Muscle of leg (tissue), 11 donors: ENCODE measurements around the gene TTYH3. TPM values are rescaled to one million over a fixed set of nuclear protein-coding genes. Genes with fewer than 3 reads are reported as not detected.
"Not testable (repeated sequence)": the region's sequence is repeated elsewhere in the genome, so short reads cannot be mapped to it uniquely, and the experiment has no call there.

Experiments
- DNase-seq: peaks from one replicate; pipeline ENCODE4 v3.0.0; 2013
- H3K27ac ChIP-seq: one replicate; pipeline ENCODE4 v1.5.1; 2013; ENCODE audit warnings: mild to moderate bottlenecking, low read length, control low read depth
- H3K27me3 ChIP-seq: one replicate; pipeline ENCODE4 v1.6.1; 2013; ENCODE audit warnings: low read length; ENCODE audit not compliant: control insufficient read depth, insufficient read depth
- H3K36me3 ChIP-seq: one replicate; pipeline ENCODE4 v1.6.1; 2013; ENCODE audit warnings: low read length; ENCODE audit not compliant: control insufficient read depth, insufficient read depth
- H3K4me1 ChIP-seq: one replicate; pipeline ENCODE4 v1.6.1; 2013; ENCODE audit warnings: low read length; ENCODE audit not compliant: control insufficient read depth, insufficient read depth
- H3K4me3 ChIP-seq: one replicate; pipeline ENCODE4 v1.5.1; 2013; ENCODE audit warnings: low read length, control low read depth
- H3K9me3 ChIP-seq: replicated peaks from 2 replicates; pipeline ENCODE4 v1.6.1; 2013; ENCODE audit warnings: low read depth, low read length; ENCODE audit not compliant: control insufficient read depth
- WGBS: methylation state at CpG from one replicate; pipeline ENCODE4 v1.1.5; 2013; ENCODE audit warnings: missing lambda C conversion rate; ENCODE audit not compliant: insufficient coverage; 5-methylcytosine and 5-hydroxymethylcytosine counted together
- polyA plus RNA-seq, 8 donors: library from polyadenylated mRNA; unstranded; fragments of 120-200 nt; gene quantifications; one replicate each; pipeline versions ENCODE4 v1.2.1 to v1.2.3, GENCODE V29; 2013; ENCODE audit warnings: inconsistent platforms in 1 of 8, low replicate concordance in 1 of 8; ENCODE audit not compliant: insufficient read length in 8 of 8, insufficient read depth in 1 of 8
- total RNA-seq: library from RNA; stranded (reverse); fragments of 120-200 nt; gene quantifications from one replicate; pipeline ENCODE4 v1.2.4, GENCODE V29; 2013

The TTYH3 gene
- total and polyA plus RNA-seq, 9 donors: 21.1 to 136 (median 101) TPM

GRCh38 chr7:2665359-2665791 lies 33.6 kb downstream of the TTYH3 start:
- Histone ChIP-seq H3K27me3 (peaks cover 23% of the 10 kb centered on the region), H3K4me1 (peaks cover 40% of the 10 kb centered on the region), H3K4me3 (no peak overlapping the region), H3K9me3 (no peaks in the 10 kb centered on the region), H3K36me3 (peaks cover 16% of the 10 kb centered on the region), H3K27ac (no peak overlapping the region)
- WGBS: 38% methylated on average over 33 of the region's 33 CpGs
- no peak for DNase-seq

DNA sequence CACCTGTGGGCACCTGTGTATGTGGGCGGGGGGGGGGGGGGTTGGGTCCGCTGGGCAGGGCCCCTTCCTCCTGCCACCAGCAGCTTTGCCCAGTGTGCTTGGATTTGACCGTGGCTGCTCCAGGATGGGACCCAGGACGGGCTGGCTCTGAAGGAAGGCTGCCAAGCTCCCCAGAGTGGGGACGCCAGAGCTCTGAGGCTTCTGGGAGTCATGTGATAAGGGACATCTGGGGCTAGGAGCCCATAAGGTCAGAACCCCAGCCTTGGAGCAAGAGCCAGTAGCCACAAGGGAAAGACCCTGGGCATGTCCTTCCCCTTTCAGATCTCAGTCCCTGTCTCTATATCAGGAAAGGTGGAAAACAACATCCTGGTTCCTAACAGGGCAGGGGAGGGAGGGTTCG lies 34.4 kb downstream of the TTYH3 start:
- Histone ChIP-seq H3K9me3 (no peaks in the 10 kb centered on the region), H3K4me3 (no peak overlapping the region), H3K27ac (no peak overlapping the region), H3K36me3 (peaks cover 9% of the 10 kb centered on the region), H3K27me3 (peaks cover 26% of the 10 kb centered on the region), H3K4me1 (peaks cover 42% of the 10 kb centered on the region)
- no peak for DNase-seq
- WGBS: 69% methylated on average over 3 of the region's 6 CpGs

GRCh38 chr7:2666588-2667250 lies 34.9 kb downstream of the TTYH3 start:
- H3K27ac ChIP-seq: no peak overlapping the region
- WGBS: 59% methylated on average over 14 of the region's 18 CpGs
- H3K4me3 ChIP-seq: no peak overlapping the region
- H3K27me3 ChIP-seq: peaks cover 28% of the 10 kb centered on the region
- DNase-seq: no peak
- peaks cover 37% of the 10 kb centered on the region for H3K4me1 ChIP-seq
- peaks cover 5% of the 10 kb centered on the region for H3K36me3 ChIP-seq
- no peaks in the 10 kb centered on the region for H3K9me3 ChIP-seq

- peaks cover under 1% of the 10 kb centered on the region for H3K36me3 ChIP-seq
- peaks cover 26% of the 10 kb centered on the region for H3K4me1 ChIP-seq
- H3K27ac ChIP-seq: no peak overlapping the region
- no peak for DNase-seq
- H3K4me3 ChIP-seq: no peak overlapping the region
- H3K27me3 ChIP-seq: peaks cover 28% of the 10 kb centered on the region
- H3K9me3 ChIP-seq: no peaks in the 10 kb centered on the region
- 71% methylated on average over 6 of the region's 7 CpGs for WGBS
Observed at GRCh38 chr7:2667843-2668242, 36.1 kb downstream of the TTYH3 start.

- Histone ChIP-seq H3K36me3 (no peaks in the 10 kb centered on the region), H3K4me3 (no peak overlapping the region), H3K27ac (no peak overlapping the region), H3K9me3 (no peaks in the 10 kb centered on the region), H3K4me1 (peaks cover 21% of the 10 kb centered on the region), H3K27me3 (peaks cover 28% of the 10 kb centered on the region)
- WGBS: 41% methylated on average over 6 of the region's 6 CpGs
- no peak for DNase-seq
Observed at GRCh38 chr7:2668401-2668800, 36.6 kb downstream of the TTYH3 start.

GRCh38 chr7:2670171-2670570 lies 38.4 kb downstream of the TTYH3 start:
- 80% methylated on average over 12 of the region's 13 CpGs for WGBS
- Histone ChIP-seq H3K4me3 (no peak overlapping the region), H3K27me3 (peaks cover 28% of the 10 kb centered on the region), H3K9me3 (peaks cover 8% of the 10 kb centered on the region), H3K36me3 (no peaks in the 10 kb centered on the region), H3K4me1 (peaks cover 12% of the 10 kb centered on the region), H3K27ac (no peak overlapping the region)
- no peak for DNase-seq

- Histone ChIP-seq H3K36me3 (no peaks in the 10 kb centered on the region), H3K9me3 (peaks cover 12% of the 10 kb centered on the region), H3K4me1 (peaks cover 8% of the 10 kb centered on the region), H3K4me3 (no peak overlapping the region), H3K27me3 (peaks cover 22% of the 10 kb centered on the region), H3K27ac (no peak overlapping the region)
- 24% methylated on average over 22 of the region's 25 CpGs for WGBS
- DNase-seq: peak; percentile 60
Observed at GRCh38 chr7:2670720-2671391, 39.1 kb downstream of the TTYH3 start.

DNA sequence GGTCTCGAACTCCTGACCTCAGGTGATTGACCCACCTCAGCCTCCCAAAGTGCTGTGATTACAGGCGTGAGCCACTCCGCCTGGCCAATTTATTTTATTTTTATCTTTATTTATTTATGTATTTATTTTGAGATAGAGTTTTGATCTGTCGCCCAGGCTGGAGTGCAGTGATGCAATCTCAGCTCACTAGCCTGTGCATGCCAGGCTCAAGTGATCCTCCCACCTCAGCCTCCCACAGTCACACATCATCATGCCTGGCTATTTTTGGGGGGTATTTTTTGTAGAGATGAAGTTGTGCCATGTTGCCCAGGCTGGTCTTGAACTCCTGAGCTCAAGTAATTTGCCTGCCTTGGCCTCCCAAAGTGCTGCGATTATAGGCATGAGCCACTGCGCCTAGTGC lies 41.4 kb downstream of the TTYH3 start:
- not testable (repeated sequence) for DNase-seq

DNA sequence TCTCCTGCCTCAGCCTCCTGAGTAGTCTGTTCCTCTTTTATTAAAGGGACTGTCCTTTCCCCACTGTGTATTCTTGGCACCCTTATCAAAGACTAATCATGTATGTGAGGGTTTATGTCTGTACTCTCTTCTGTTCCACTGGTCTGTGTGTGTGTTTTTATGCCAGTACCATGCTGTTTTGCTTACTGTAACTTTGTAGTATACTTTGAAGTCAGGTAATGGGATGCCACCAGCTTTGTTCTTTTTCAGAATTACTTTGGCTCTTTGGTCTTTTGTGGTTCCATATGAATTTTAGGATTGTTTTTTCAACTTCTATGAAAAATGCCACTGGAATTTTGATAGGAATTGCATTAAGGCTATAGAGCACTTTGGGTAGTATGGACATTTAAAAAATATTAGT lies 42.1 kb downstream of the TTYH3 start:
- Histone ChIP-seq H3K4me3 (no peak overlapping the region), H3K27me3 (peaks cover 10% of the 10 kb centered on the region), H3K36me3 (no peaks in the 10 kb centered on the region), H3K9me3 (peaks cover 12% of the 10 kb centered on the region), H3K4me1 (peaks cover 6% of the 10 kb centered on the region), H3K27ac (no peak overlapping the region)
- DNase-seq: no peak

More for the DNA sequence above, 41.4 kb downstream of the TTYH3 start:
- H3K4me3 ChIP-seq, H3K36me3 ChIP-seq, H3K27ac ChIP-seq, H3K4me1 ChIP-seq: not testable (repeated sequence)
- 80% methylated on average over 1 of the region's 6 CpGs for WGBS
- H3K27me3 ChIP-seq: peaks cover 10% of the 10 kb centered on the region
- peaks cover 12% of the 10 kb centered on the region for H3K9me3 ChIP-seq

- Histone ChIP-seq H3K36me3 (no peaks in the 10 kb centered on the region), H3K4me1 (peaks cover 6% of the 10 kb centered on the region), H3K27ac (no peak overlapping the region), H3K9me3 (peaks cover 12% of the 10 kb centered on the region), H3K4me3 (no peak overlapping the region), H3K27me3 (peaks cover 5% of the 10 kb centered on the region)
- no peak for DNase-seq
- WGBS: 96% methylated on average over 3 of the region's 9 CpGs
Observed at GRCh38 chr7:2675256-2675764, 43.5 kb downstream of the TTYH3 start.
